Articular chondrocyte of knee joint (primary cell): ENCODE measurements around the gene SMAD7. TPM values are rescaled to one million over a fixed set of nuclear protein-coding genes. Genes with fewer than 3 reads are reported as not detected.

Experiments used
- total RNA-seq: library from RNA; depleted of rRNA; stranded (reverse); fragments of >200 nt; gene quantifications from 2 replicates; pipeline ENCODE4 v1.2.3, GENCODE V29; 2012

SMAD7 gene, protein sequence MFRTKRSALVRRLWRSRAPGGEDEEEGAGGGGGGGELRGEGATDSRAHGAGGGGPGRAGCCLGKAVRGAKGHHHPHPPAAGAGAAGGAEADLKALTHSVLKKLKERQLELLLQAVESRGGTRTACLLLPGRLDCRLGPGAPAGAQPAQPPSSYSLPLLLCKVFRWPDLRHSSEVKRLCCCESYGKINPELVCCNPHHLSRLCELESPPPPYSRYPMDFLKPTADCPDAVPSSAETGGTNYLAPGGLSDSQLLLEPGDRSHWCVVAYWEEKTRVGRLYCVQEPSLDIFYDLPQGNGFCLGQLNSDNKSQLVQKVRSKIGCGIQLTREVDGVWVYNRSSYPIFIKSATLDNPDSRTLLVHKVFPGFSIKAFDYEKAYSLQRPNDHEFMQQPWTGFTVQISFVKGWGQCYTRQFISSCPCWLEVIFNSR
- total RNA-seq = 26.4 and 37.4 TPM in 2 replicates

DNA sequence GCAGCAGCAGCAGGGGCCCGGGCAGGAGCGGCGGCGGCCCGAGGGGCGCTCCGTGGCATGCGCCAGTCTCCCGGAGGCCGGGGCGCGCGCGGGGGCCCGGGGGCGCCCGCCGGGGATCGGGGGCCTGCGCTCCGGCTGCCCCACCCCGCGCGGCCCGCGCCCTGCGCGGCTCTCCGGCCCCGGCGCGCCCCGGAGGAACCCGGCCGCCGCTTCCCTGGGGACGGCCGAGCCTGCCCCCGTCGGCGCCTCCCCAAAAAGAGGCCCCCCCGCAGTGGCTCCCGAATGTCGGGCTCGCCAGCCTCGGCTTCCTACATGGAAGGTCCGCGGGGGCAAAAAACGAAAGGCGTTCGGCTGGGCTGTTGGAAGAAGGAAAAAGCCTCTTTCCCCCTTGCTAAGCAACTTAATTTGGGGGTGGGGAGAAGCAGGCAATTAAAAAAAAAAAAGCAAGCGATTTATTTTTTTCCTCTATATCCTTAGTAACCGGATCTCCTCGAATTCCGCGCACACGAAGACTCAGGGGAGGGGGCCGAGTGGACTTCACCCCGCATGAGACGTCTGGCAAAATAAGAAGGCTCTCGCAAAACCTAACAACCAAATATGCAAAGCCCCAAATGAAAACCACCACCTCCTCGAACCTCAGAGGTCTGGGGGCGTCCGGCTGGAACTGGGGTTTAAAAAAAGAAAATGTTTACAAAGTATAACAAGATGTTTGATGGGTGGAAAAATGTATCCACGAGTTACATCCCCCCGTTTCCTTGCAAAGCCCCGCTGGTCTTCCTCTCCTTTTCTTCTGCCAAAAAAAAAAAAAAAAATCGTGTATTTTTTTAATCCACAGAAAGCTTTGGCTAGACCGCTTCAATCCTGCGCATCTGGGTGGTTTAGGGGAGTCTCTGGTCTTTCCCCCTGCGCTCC is at the start of gene SMAD7:
SMAD7 (minus strand) TSS at position 430 of the 912 bp plus-strand sequence. CDS start 541 bp downstream, outside the sequence.

